HepG2 (cell line): ENCODE measurements around the gene TMUB1. TPM values are rescaled to one million over a fixed set of nuclear protein-coding genes. Genes with fewer than 3 reads are reported as not detected.

ENCODE experiments used
- ATAC-seq: fragments of 200-7000 bp; cut with Tn5 transposase; 3 replicates; pipeline ENCODE4 v1.9.1; 2020; ENCODE audit warnings: mild to moderate bottlenecking, moderate library complexity
- BruUV-seq: library from RNA; stranded (reverse); fragments of 400-500 nt; replicated peaks from 2 replicates; lab custom pipeline; 2021; lab: Mats Ljungman, UMichigan
- CTCF ChIA-PET: fragments of 300-600 bp; formaldehyde crosslinking; extraction: SDS; loops from one replicate; lab custom pipeline; 2021; ENCODE audit warnings: low total read pairs, inconsistent platforms, low intra/inter-chr PET ratio; lab: Yijun Ruan, JAX
- POLR2A ChIA-PET: fragments of 350-600 bp; sonication (Branson Sonifier 250); formaldehyde crosslinking; loops from one replicate; lab custom pipeline; 2020; ENCODE audit warnings: antibody characterized with exemption, inconsistent platforms; lab: Yijun Ruan, JAX
- DNase-seq: peaks from one replicate; pipeline ENCODE4 v3.0.0-alpha.2; 2015; ENCODE audit warnings: low spot score
- FAIRE-seq: peaks from 3 replicates; lab custom pipeline; 2011; peaks lifted over from hg19 to GRCh38; lab: Jason Lieb, UNC
- H2AFZ ChIP-seq: one replicate; pipeline ENCODE4 v1.6.1; 2011; ENCODE audit warnings: low read length, inconsistent platforms
- H3K27ac ChIP-seq: fragments of 300-600 bp; 3 replicates; pipeline ENCODE4 v1.8.0; 2011; ENCODE audit warnings: mixed run types, mild to moderate bottlenecking, mixed read lengths, low read length, inconsistent platforms; ENCODE audit not compliant: insufficient read depth; ENCODE audit errors: extremely low read length
- H3K27me3 ChIP-seq, 2 experiments: fragments of 200-600 bp in 1 of 2; 2 replicates in 1 of 2; 3 replicates in 1 of 2; pipeline versions ENCODE4 v1.6.0 to v1.8.0; 2011; ENCODE audit warnings: low read length in 2 of 2, mild to moderate bottlenecking in 2 of 2, moderate library complexity in 2 of 2, inconsistent platforms in 1 of 2; ENCODE audit not compliant: insufficient read depth in 2 of 2, control insufficient read depth in 1 of 2
- H3K36me3 ChIP-seq, 2 experiments: fragments of 200-600 bp in 1 of 2; replicated peaks in 1 of 2; 2 replicates in 1 of 2; 3 replicates in 1 of 2; pipeline versions ENCODE4 v1.5.1 to v1.8.0; 2011; ENCODE audit warnings: low read length in 2 of 2, inconsistent platforms in 1 of 2; ENCODE audit not compliant: insufficient read depth in 2 of 2, control insufficient read depth in 1 of 2
- H3K4me1 ChIP-seq: 2 replicates; pipeline ENCODE4 v1.5.1; 2012; ENCODE audit warnings: low read length, inconsistent platforms; ENCODE audit not compliant: insufficient read depth
- H3K4me2 ChIP-seq: 2 replicates; pipeline ENCODE4 v1.6.0; 2011; ENCODE audit warnings: low read depth, low read length, inconsistent platforms
- H3K4me3 ChIP-seq, 3 experiments: fragments of 200-600 bp in 1 of 3; sonication (generic), shearing (Covaris generic) in 1 of 3; replicated peaks in 1 of 3; 2 replicates each; pipeline ENCODE4 v1.5.1; 2011 to 2016; ENCODE audit warnings: low read length in 3 of 3, inconsistent platforms in 2 of 3, low read depth in 2 of 3, mild to moderate bottlenecking in 2 of 3, control low read depth in 1 of 3, mixed read lengths in 1 of 3; ENCODE audit not compliant: insufficient read depth in 1 of 3
- H3K79me2 ChIP-seq: one replicate; pipeline ENCODE4 v1.6.1; 2011; ENCODE audit warnings: low read length, inconsistent platforms; ENCODE audit not compliant: insufficient read depth
- H3K9ac ChIP-seq: 2 replicates; pipeline ENCODE4 v1.6.0; 2011; ENCODE audit warnings: mild to moderate bottlenecking, low read depth, low read length, inconsistent platforms; ENCODE audit not compliant: insufficient read depth
- H3K9me3 ChIP-seq: 2 replicates; pipeline ENCODE4 v1.5.1; 2012; ENCODE audit warnings: mild to moderate bottlenecking, low read length
- H4K20me1 ChIP-seq: 2 replicates; pipeline ENCODE4 v1.6.0; 2011; ENCODE audit warnings: inconsistent platforms, mild to moderate bottlenecking, low read length, moderate library complexity; ENCODE audit not compliant: insufficient read depth
- ATF3 ChIP-seq: sonication (generic); formaldehyde crosslinking; IDR thresholded peaks from 2 replicates; pipeline ENCODE4 v1.4.0; 2020; ENCODE audit warnings: missing genetic modification reagents
- CBX1 ChIP-seq: IDR thresholded peaks from one replicate; pipeline ENCODE4 v1.6.1; 2016; ENCODE audit warnings: antibody characterized with exemption, low read depth
- FOXA1 ChIP-seq, 2 experiments: fragments of 450-650 bp in 1 of 2; sonication (generic) in 1 of 2; formaldehyde crosslinking in 1 of 2; IDR thresholded peaks; 2 replicates each; pipeline versions ENCODE4 v1.4.0 to v1.6.1; 2016 to 2020; ENCODE audit warnings: missing genetic modification reagents in 1 of 2
- GMEB2 ChIP-seq: IDR thresholded peaks from 2 replicates; pipeline ENCODE4 v1.6.1; 2016; ENCODE audit warnings: missing biosample characterization, missing genetic modification reagents, low read depth
- HOMEZ ChIP-seq: IDR thresholded peaks from 2 replicates; pipeline ENCODE4 v1.6.1; 2016; ENCODE audit warnings: low read depth
- MAFF ChIP-seq: IDR thresholded peaks from 2 replicates; pipeline ENCODE4 v1.6.1; 2011; ENCODE audit warnings: low read depth, low read length, improper control_type of control experiment
- ZNF331 ChIP-seq: sonication (generic); formaldehyde crosslinking; IDR thresholded peaks from 2 replicates; pipeline ENCODE4 v1.4.0; 2020; ENCODE audit warnings: missing genetic modification reagents
- ZNF790 ChIP-seq: sonication (generic); formaldehyde crosslinking; IDR thresholded peaks from 2 replicates; pipeline ENCODE4 v1.8.0; 2022; ENCODE audit warnings: missing genetic modification reagents, mild to moderate bottlenecking, borderline replicate concordance
- ZSCAN30 ChIP-seq: sonication (generic); formaldehyde crosslinking; IDR thresholded peaks from 2 replicates; pipeline ENCODE4 v1.5.0; 2020; ENCODE audit warnings: mild to moderate bottlenecking, missing genetic modification reagents
- WGBS: methylation state at CpG from one replicate; pipeline ENCODE4 v1.1.6; 2017; ENCODE audit warnings: low lambda C conversion rate; 5-methylcytosine and 5-hydroxymethylcytosine counted together
- in situ Hi-C: cut with HindIII; loops from 2 replicates; pipeline ENCODE4 v1.10.0; 2017; ENCODE audit warnings: low pct_unique_long_range_greater_than_20kb; ENCODE audit not compliant: extremely low pct_ligation_motif_present
- intact Hi-C: fragments of 100-400 bp; cut with micrococcal nuclease; formaldehyde crosslinking; loops from one replicate; pipeline ENCODE4 v1.10.0; 2022; ENCODE audit not compliant: unreplicated experiment
- polyA plus RNA-seq, 8 experiments: library from polyadenylated mRNA; depleted of rRNA in 3 of 8; stranded (reverse) in 7 of 8; unstranded in 1 of 8; fragments of >200 nt; fragmentation: Illumina TruSeq in 4 of 8; extraction: Trizol in 4 of 8; gene quantifications; 2 replicates each; pipeline versions ENCODE4 v1.2.1 to v1.2.3, GENCODE V29; 2011 to 2016; ENCODE audit warnings: low read depth in 4 of 8, missing spikeins in 1 of 8, mixed read lengths in 1 of 8; ENCODE audit not compliant: insufficient read depth in 1 of 8
- total RNA-seq, 5 experiments: library from RNA; depleted of rRNA; stranded (reverse); fragments of >200 nt; fragmentation: Illumina TruSeq; extraction: Trizol; gene quantifications; 2 replicates each; pipeline ENCODE4 v1.2.3, GENCODE V29; 2016; ENCODE audit warnings: low read depth in 1 of 5

Gene TMUB1
- total and polyA plus RNA-seq, 2 of the 13 experiments (the other 11 are each of a cell fraction or from before 2014, with no cell fraction given), result 44.8 to 51.6 TPM

GRCh38 chr7:151053751-151054150 is 29.5 kb downstream of the TMUB1 start (continued):
- TF ChIP-seq ATF3 (CRISPR knock-in tag) (no peak), ZNF331 (CRISPR knock-in tag) (no peak), FOXA1 (IDR thresholded peaks at IDR 0.05) (no peak), FOXA1 (CRISPR knock-in tag; IDR thresholded peaks at IDR 0.05) (no peak), HOMEZ (CRISPR knock-in tag) (no peak), CBX1 (no peak), MAFF (no peak), ZNF790 (CRISPR knock-in tag) (no peak), ZSCAN30 (no peak)
- TF ChIP-seq, all 625 proteins: peak for 0

- WGBS, result 100% methylated on average over 3 of the region's 4 CpGs
- Histone ChIP-seq H3K27me3 (peaks cover 1 to 12% of the 10 kb centered on the region in 2 experiments; a peak in 3 of 5 replicates), H3K9me3 (no peaks in the 10 kb centered on the region), H3K79me2 (no peaks in the 10 kb centered on the region), H3K9ac (no peak overlapping the region), H3K4me2 (no peak overlapping the region), H3K36me3 (0 out of 5 replicates have a peak, but pooled peaks cover 0 to 2% of the 10 kb centered on the region in 2 experiments), H2AFZ (no peak overlapping the region), H3K4me1 (peaks cover 16% of the 10 kb centered on the region), H3K4me3 (no peak overlapping the region), H4K20me1 (no peaks in the 10 kb centered on the region), H3K27ac (no peak overlapping the region)
- FAIRE-seq (no peak), DNase-seq (no peak), ATAC-seq (no peak)
- ChIA-PET CTCF (no interaction called here), POLR2A (no interaction called here)
- intact Hi-C loops (no loop called here), in situ Hi-C loops (no loop called here)
- no peak for TF ChIP-seq GMEB2
- no TSS peak for BruUV-seq
Measured at GRCh38 chr7:151053096-151053495, 30.2 kb downstream of the TMUB1 start.
